Hepatocyte (in vitro differentiated cells): ENCODE data around the gene HSD17B3. TPM values are rescaled to one million over a fixed set of nuclear protein-coding genes. Genes with fewer than 3 reads are reported as not detected.

ENCODE experiments used
- DNase-seq: peaks from one replicate; pipeline ENCODE4 v3.0.0-alpha.2; 2016; ENCODE audit warnings: low spot score
- H2AFZ ChIP-seq: fragments of 200-600 bp; sonication (generic); 2 replicates; pipeline ENCODE4 v1.6.0; 2016; ENCODE audit warnings: antibody characterized with exemption, mild to moderate bottlenecking
- H3K27ac ChIP-seq: fragments of 200-600 bp; sonication (generic); 2 replicates; pipeline ENCODE4 v1.5.1; 2016; ENCODE audit warnings: mild to moderate bottlenecking
- H3K27me3 ChIP-seq: fragments of 200-600 bp; sonication (generic); 2 replicates; pipeline ENCODE4 v1.6.1; 2016
- H3K36me3 ChIP-seq: fragments of 200-600 bp; sonication (generic); replicated peaks from 2 replicates; pipeline ENCODE4 v1.5.1; 2016; ENCODE audit warnings: low read depth; ENCODE audit not compliant: insufficient read depth
- H3K4me1 ChIP-seq: fragments of 200-600 bp; sonication (generic); 2 replicates; pipeline ENCODE4 v1.5.1; 2016; ENCODE audit warnings: mild to moderate bottlenecking, moderate library complexity; ENCODE audit not compliant: insufficient read depth
- H3K4me2 ChIP-seq: fragments of 200-600 bp; sonication (generic); 2 replicates; pipeline ENCODE4 v1.6.0; 2016
- H3K4me3 ChIP-seq: fragments of 200-600 bp; sonication (generic); 2 replicates; pipeline ENCODE4 v1.5.1; 2016; ENCODE audit warnings: mild to moderate bottlenecking
- H3K79me2 ChIP-seq: fragments of 200-600 bp; sonication (generic); 2 replicates; pipeline ENCODE4 v1.6.0; 2017; ENCODE audit warnings: mild to moderate bottlenecking
- H3K9me2 ChIP-seq: fragments of 200-600 bp; sonication (generic); replicated peaks from 2 replicates; pipeline ENCODE4 v1.6.0; 2017; ENCODE audit warnings: mild to moderate bottlenecking; ENCODE audit not compliant: insufficient read depth
- H3K9me3 ChIP-seq: fragments of 200-600 bp; sonication (generic); 2 replicates; pipeline ENCODE4 v1.5.1; 2016; ENCODE audit warnings: low read depth, mild to moderate bottlenecking
- H4K20me1 ChIP-seq: fragments of 200-600 bp; sonication (generic); 2 replicates; pipeline ENCODE4 v1.6.0; 2016; ENCODE audit warnings: mild to moderate bottlenecking; ENCODE audit not compliant: insufficient read depth, poor library complexity, severe bottlenecking
- EZH2 ChIP-seq: fragments of 200-600 bp; sonication (generic); IDR thresholded peaks from 2 replicates; pipeline ENCODE4 v1.6.1; 2016; ENCODE audit warnings: antibody characterized with exemption, mild to moderate bottlenecking, borderline replicate concordance
- EZH2phosphoT487 ChIP-seq: fragments of 200-600 bp; sonication (generic); IDR thresholded peaks from one replicate; pipeline ENCODE4 v1.6.1; 2018; ENCODE audit warnings: antibody characterized with exemption, mild to moderate bottlenecking, low read depth, moderate library complexity; ENCODE audit not compliant: unreplicated experiment, severe bottlenecking
- WGBS: methylation state at CpG from one replicate; pipeline ENCODE4 v1.1.6; 2016; ENCODE audit warnings: low lambda C conversion rate; ENCODE audit errors: missing lambda C conversion rate; 5-methylcytosine and 5-hydroxymethylcytosine counted together
- polyA plus RNA-seq: library from polyadenylated mRNA; unstranded; fragments of >200 nt; fragmentation: Nextera tagmentation; extraction: Ambion mirVana; gene quantifications from 2 replicates; pipeline ENCODE4 v1.2.1, GENCODE V29; 2016
- total RNA-seq: library from RNA; depleted of rRNA; stranded (reverse); fragments of >200 nt; gene quantifications from 2 replicates; pipeline ENCODE4 v1.2.3, GENCODE V29; 2014
- TF ChIP-seq, protein P1 (sequence below): fragments of 200-600 bp; sonication (generic); IDR thresholded peaks from 2 replicates; pipeline ENCODE4 v1.5.1; 2016; ENCODE audit warnings: antibody characterized with exemption, mild to moderate bottlenecking; ENCODE audit not compliant: poor library complexity

Gene HSD17B3
- total and polyA plus RNA-seq, 2 experiments from 2014 or later = 0.67 to 0.74 TPM

DNA sequence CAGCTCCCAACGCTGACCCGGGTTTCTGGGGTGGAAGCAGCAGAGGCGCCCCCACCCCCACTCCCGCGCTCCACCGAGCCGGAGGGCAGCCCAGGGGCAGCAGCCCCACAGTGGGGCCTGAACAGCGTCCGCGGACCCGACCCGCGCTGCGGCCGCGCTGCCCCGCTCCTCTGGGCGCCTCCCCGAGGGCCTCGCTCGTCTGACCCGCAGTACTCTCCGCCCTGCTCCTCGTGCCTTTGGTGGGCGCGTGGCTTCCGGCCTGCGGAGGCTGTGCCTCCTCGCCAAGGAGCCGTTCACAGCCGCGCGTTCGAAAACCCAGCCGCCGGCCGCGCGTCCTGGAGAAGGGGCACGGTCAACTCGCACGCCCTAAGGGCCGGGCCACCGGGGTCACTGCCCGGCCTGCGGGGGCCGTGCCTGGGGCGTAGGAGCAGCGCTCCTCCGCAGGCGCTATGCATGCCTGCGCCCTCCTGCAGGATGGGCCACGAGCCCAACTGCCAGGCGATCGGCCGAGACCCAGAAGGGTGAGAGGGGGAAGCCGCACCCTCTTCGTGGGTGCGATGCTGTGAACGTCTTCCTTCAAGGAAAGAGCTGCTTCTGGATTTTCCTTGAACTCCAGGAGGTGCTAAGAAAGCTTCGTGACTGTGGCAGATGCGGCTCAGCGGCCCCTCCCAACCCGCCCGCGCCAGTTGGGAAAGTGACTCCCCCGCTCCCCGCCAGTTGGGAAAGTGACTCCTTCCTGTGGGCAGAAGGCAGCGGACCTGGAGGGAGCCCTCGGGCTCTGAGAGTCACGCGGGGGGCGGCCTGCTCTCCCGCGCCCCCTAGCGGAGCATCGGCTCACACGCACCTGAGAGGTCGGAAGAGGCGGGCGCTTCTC lies 82.7 kb downstream of the HSD17B3 start:
- Histone ChIP-seq H2AFZ (no peak overlapping the region), H3K4me1 (peaks cover 33% of the 10 kb centered on the region), H3K36me3 (no peaks in the 10 kb centered on the region), H4K20me1 (no peaks in the 10 kb centered on the region), H3K4me2 (peak overlapping the region; percentile 30), H3K79me2 (peaks cover 2% of the 10 kb centered on the region), H3K4me3 (no peak overlapping the region), H3K27ac (no peak overlapping the region), H3K27me3 (no peaks in the 10 kb centered on the region), H3K9me2 (no peaks in the 10 kb centered on the region), H3K9me3 (no peaks in the 10 kb centered on the region)
- peak; percentile 19 for DNase-seq
- TF ChIP-seq EZH2 = no peak
- TF ChIP-seq, protein P1, sequence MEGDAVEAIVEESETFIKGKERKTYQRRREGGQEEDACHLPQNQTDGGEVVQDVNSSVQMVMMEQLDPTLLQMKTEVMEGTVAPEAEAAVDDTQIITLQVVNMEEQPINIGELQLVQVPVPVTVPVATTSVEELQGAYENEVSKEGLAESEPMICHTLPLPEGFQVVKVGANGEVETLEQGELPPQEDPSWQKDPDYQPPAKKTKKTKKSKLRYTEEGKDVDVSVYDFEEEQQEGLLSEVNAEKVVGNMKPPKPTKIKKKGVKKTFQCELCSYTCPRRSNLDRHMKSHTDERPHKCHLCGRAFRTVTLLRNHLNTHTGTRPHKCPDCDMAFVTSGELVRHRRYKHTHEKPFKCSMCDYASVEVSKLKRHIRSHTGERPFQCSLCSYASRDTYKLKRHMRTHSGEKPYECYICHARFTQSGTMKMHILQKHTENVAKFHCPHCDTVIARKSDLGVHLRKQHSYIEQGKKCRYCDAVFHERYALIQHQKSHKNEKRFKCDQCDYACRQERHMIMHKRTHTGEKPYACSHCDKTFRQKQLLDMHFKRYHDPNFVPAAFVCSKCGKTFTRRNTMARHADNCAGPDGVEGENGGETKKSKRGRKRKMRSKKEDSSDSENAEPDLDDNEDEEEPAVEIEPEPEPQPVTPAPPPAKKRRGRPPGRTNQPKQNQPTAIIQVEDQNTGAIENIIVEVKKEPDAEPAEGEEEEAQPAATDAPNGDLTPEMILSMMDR = peak; percentile 47
- no peak for TF ChIP-seq EZH2phosphoT487
- WGBS = 77% methylated on average over 57 of the region's 81 CpGs

GRCh38 chr9:96217754-96218693 lies 84.0 kb downstream of the HSD17B3 start:
- peaks cover 33% of the 10 kb centered on the region for H3K4me1 ChIP-seq

DNA sequence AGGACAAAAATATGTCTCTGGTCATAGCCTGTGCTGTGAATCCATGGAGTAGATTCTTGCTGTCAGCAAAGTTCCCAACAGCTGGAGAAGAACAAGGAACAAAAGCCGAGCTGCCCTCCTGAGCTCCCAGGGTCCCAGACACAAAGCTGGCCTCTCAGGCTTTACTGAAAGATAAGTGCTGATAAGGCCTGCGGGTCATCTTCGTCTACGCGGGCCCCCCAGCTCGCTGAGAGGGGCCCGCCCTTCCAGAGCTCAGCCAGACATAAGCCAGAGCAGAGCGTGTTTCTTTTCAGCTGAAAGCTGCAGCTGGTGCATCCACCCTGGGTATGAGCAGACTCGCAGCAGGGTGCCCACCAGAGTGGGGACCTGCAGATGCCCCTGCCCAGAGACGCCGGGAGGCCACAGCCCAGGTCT lies 84.7 kb downstream of the HSD17B3 start:
- H4K20me1 ChIP-seq = no peaks in the 10 kb centered on the region
- H3K4me1 ChIP-seq = peaks cover 33% of the 10 kb centered on the region
- H3K27me3 ChIP-seq = no peaks in the 10 kb centered on the region
- no peaks in the 10 kb centered on the region for H3K9me2 ChIP-seq
- no peak overlapping the region for H2AFZ ChIP-seq
- H3K4me3 ChIP-seq = no peak overlapping the region
- WGBS = 12% methylated on average over 11 of the region's 11 CpGs
- H3K4me2 ChIP-seq = peak overlapping the region; percentile 89
- DNase-seq = peak; percentile 70
- H3K9me3 ChIP-seq = no peaks in the 10 kb centered on the region
- H3K36me3 ChIP-seq = no peaks in the 10 kb centered on the region
- peak overlapping the region; percentile 90 for H3K27ac ChIP-seq
- H3K79me2 ChIP-seq = peaks cover 2% of the 10 kb centered on the region
- no peak for TF ChIP-seq EZH2
- TF ChIP-seq EZH2phosphoT487 = no peak
- TF ChIP-seq, protein P1 = no peak

More at GRCh38 chr9:96217754-96218693, 84.0 kb downstream of the HSD17B3 start:
- Histone ChIP-seq H3K27me3 (no peaks in the 10 kb centered on the region), H3K4me3 (no peak overlapping the region), H3K79me2 (peaks cover 2% of the 10 kb centered on the region), H3K27ac (peak overlapping the region; percentile 90), H4K20me1 (no peaks in the 10 kb centered on the region), H3K4me2 (peak overlapping the region; percentile 89), H3K36me3 (no peaks in the 10 kb centered on the region), H2AFZ (peak overlapping the region; percentile 75), H3K9me3 (no peaks in the 10 kb centered on the region), H3K9me2 (no peaks in the 10 kb centered on the region)
- 7% methylated on average over 38 of the region's 43 CpGs for WGBS
- TF ChIP-seq EZH2 (no peak), EZH2phosphoT487 (no peak)
- TF ChIP-seq, protein P1 = peak; percentile 75
- DNase-seq = peak; percentile 93
